ENCODE measurements around the gene MDK.
A peak's percentile ranks its signal among the peaks of the same experiment; 100 is the strongest.

DNA sequence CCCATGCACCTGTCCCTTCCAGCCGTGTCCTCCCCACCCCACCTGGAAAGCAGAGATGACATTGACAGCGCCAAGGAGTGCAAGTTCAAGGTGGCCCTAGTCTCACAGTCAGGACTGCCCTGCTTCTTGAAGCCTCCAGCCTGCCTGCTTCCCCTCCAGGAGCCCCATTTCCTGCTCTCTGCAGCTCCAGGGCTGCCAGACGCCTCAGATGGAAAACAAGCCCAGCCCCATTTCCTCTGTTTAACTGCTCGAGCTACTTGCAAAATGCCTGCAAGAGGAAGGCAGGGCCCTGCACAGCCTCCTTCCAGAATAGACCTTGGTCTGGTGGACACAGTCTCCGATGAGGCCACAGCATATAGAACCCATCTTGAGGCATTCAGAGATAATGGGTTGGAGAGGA is 39.2 kb upstream of the MDK start:
- TF ChIP-seq POLR2AphosphoS5 (IDR thresholded peaks at IDR 0.05; ENCODE audit: borderline replicate concordance, low read depth, low read length) (peak; percentile 21; the same call in 1 of the 2 replicates), EZH2 (IDR thresholded peaks at IDR 0.05) (no peak)
